HG03025 (cell line): ENCODE results near the gene NID2.

Experiments used
- ATAC-seq: cut with Tn5 transposase; IDR thresholded peaks from one replicate; pipeline ENCODE4 v1.9.1; 2021; ENCODE audit warnings: mild to moderate bottlenecking, moderate library complexity; ENCODE audit not compliant: unreplicated experiment, low FRiP score

The NID2 gene

GRCh38 chr14:52059649-52060048 lies 9.2 kb downstream of the NID2 start:
- ATAC-seq, result no peak

- no peak for ATAC-seq
Observed at GRCh38 chr14:52058341-52058740, 10.5 kb downstream of the NID2 start.

GRCh38 chr14:52055167-52055566 lies 13.7 kb downstream of the NID2 start:
- no peak for ATAC-seq

GRCh38 chr14:52054678-52055077 lies 14.2 kb downstream of the NID2 start:
- no peak for ATAC-seq

GRCh38 chr14:52053044-52053443 lies 15.8 kb downstream of the NID2 start:
- no peak for ATAC-seq

- ATAC-seq, result no peak
Observed at GRCh38 chr14:52052288-52052943, 16.4 kb downstream of the NID2 start.

GRCh38 chr14:52051871-52052270 lies 17.0 kb downstream of the NID2 start:
- no peak for ATAC-seq

- no peak for ATAC-seq
Observed at GRCh38 chr14:52051251-52051650, 17.6 kb downstream of the NID2 start.

- no peak for ATAC-seq
Observed at GRCh38 chr14:52049721-52050588, 18.9 kb downstream of the NID2 start.

GRCh38 chr14:52049271-52049670 lies 19.6 kb downstream of the NID2 start:
- ATAC-seq, result no peak

- ATAC-seq, result no peak
Observed at GRCh38 chr14:52048641-52049204, 20.1 kb downstream of the NID2 start.

- ATAC-seq, result no peak
Observed at GRCh38 chr14:52048116-52048515, 20.7 kb downstream of the NID2 start.

GRCh38 chr14:52046376-52046917 lies 22.4 kb downstream of the NID2 start:
- ATAC-seq, result no peak

GRCh38 chr14:52044791-52045522 lies 23.9 kb downstream of the NID2 start:
- no peak for ATAC-seq

GRCh38 chr14:52043690-52044089 lies 25.2 kb downstream of the NID2 start:
- ATAC-seq, result no peak

GRCh38 chr14:52042371-52043289 lies 26.2 kb downstream of the NID2 start:
- no peak for ATAC-seq

- ATAC-seq, result no peak
Observed at GRCh38 chr14:52040598-52040997, 28.3 kb downstream of the NID2 start.

GRCh38 chr14:52039124-52039815 lies 29.6 kb downstream of the NID2 start:
- ATAC-seq, result no peak

- no peak for ATAC-seq
Observed at GRCh38 chr14:52033101-52033642, 35.7 kb downstream of the NID2 start.
